SKM-1 (cell line): ENCODE results near the gene COMMD9.
A peak's percentile ranks its signal among the peaks of the same experiment; 100 is the strongest.

ENCODE experiments used
- DNase-seq: peaks from one replicate; lab custom pipeline; 2025; ENCODE audit not compliant: unreplicated experiment; lab: John Stamatoyannopoulos, UW

Gene COMMD9

DNA sequence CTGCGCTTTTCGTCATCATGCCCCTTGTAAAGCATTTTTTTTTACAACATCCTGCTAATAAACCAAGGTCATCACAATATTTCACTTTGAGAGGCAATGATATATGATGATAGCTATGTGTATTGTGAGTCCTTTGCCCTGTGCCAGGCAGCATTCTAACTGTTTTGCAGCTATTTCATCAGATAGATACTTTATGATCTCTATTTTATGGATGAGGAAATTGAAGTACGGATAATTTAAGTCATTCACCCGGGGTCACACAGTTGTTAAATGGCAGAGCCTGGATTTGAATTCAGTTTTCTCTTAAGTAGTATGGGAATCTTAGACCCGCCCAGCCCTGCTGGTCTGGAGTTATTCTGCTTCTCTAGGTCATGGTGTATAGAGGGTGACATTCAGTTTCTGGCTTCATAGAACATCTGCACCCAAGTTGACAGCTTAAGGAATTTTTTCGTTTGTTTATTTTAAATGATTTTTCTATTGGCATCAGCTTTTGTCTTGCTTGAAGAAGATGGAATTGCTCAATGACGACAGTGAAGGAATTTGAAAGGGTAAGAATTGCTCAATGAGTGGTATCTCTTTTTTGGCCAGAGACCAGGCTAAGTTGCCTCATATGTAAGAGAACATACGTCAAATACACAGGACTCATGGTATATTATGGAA is 7.8 kb upstream of the COMMD9 start:
- peak; percentile 5 for DNase-seq

DNA sequence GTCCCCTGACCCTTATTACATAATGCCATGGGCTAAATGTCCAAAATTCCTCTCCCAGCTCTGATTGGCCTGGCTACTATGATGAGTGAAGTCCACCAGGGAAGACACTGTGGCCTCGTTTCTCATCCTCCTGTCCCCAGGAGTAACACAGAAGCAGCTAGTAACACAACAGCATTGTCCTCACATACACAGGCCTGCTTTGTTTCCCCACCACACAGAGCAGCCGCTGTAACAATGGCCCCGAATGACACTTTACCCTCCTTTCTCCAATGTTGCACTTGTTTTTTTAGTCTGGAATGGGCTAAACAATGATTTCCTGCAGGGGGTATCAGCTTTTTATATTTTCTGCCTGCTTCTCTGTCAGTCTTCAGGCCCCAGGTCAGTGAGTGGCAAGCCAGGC is 6.7 kb upstream of the COMMD9 start, which contains the start of gene PRR5L:
PRR5L (plus strand) TSS at position 363 of the 400 bp plus-strand sequence. CDS start 104,834 bp downstream, outside the sequence.
- no peak for DNase-seq

- DNase-seq = peak; percentile 61
Measured at GRCh38 chr11:36292311-36292722, 3.1 kb upstream of the COMMD9 start.

- DNase-seq = peak; percentile 18
Measured at GRCh38 chr11:36288442-36289225, 590 bp downstream of the COMMD9 start.

GRCh38 chr11:36282926-36283325 is 6.3 kb downstream of the COMMD9 start:
- no peak for DNase-seq

- DNase-seq = no peak
Measured at GRCh38 chr11:36281850-36282249, 7.4 kb downstream of the COMMD9 start.

- no peak for DNase-seq
Measured at GRCh38 chr11:36280531-36280930, 8.7 kb downstream of the COMMD9 start.

- DNase-seq = no peak
Measured at GRCh38 chr11:36278531-36279282, 10.5 kb downstream of the COMMD9 start.

GRCh38 chr11:36274414-36274813 is 14.8 kb downstream of the COMMD9 start:
- DNase-seq = no peak

DNA sequence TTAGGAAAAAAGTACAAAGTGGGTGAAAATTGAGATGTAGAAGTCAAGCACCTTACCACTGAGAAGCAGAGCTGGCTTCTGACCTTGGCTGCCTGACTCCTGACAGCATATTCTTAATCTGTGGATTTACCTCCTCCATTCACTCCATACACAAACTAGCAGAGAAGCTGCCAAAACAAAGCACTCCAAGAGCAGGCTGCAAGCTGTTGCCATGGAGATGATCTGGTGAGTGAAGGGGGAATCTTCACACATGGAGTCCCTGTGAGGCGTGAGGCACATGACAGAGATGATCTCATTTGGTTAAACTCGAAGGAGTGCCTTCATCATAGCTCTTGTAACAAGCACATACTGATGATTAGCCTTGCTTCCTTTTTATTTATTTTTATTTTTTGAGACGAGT is 16.1 kb downstream of the COMMD9 start:
- DNase-seq = no peak

- DNase-seq = no peak
Measured at GRCh38 chr11:36271794-36272407, 17.3 kb downstream of the COMMD9 start.

DNA sequence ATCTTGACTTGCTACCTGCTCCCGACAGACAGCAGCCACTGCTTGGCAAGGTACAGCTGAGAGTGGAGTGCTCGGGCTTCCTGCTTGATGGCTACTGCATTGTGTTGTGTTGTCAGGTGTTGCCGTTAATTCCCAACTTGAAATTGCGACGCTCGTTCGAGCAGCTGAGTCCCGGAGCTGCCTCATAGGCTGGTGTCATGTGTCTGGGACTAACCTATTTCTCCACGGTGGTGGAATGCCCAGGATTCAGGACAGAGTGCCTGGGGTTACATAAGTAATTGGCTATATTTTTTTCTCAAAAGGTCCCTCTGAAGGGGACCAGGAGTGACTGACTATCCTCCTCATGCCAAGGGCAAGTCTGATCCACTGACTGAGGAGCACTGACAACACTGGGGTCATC is 18.5 kb downstream of the COMMD9 start:
- DNase-seq = no peak

GRCh38 chr11:36268337-36268985 is 20.8 kb downstream of the COMMD9 start:
- DNase-seq = no peak

DNA sequence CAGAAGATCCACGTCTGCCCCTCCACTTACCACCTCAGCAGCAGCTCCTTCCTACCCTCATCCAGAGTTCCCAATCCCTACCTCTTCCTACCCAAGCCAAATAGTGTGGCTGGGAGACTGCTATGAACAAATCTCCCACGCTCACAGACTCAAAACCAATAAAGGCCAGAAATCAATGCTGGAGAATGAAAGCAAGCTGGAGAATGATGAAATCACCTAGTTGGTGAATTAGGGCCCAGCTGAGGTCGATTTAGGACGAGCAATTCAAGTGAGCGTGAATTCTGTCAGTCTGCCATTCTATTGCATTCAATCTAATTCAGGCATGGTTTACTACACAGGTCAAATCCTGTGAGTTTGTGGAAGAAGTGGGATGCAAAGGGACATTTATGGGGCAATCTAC is 22.5 kb downstream of the COMMD9 start:
- DNase-seq = no peak

GRCh38 chr11:36265793-36266628 is 23.2 kb downstream of the COMMD9 start:
- peak; percentile 12 for DNase-seq

DNA sequence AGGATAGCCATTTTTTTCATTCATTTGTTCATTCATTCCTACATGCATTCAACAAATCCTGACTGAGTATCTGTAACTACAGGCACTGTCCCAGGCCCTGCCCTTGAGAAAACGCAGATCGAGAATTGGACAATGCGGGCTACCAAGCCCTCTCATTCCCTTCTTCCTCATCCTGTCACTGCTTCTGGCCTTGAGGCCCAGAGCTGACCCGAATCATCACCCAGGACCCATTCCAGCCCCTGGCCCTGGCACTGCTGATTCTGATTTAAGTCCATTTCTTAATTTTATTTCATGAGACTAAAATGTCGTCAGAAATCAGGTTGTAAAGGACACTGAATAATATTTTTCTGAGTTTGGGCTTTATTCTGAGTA is 24.3 kb downstream of the COMMD9 start:
- DNase-seq = no peak

GRCh38 chr11:36264011-36264972 is 24.9 kb downstream of the COMMD9 start:
- DNase-seq = no peak

- no peak for DNase-seq
Measured at GRCh38 chr11:36261094-36261493, 28.1 kb downstream of the COMMD9 start.
